Progenitor cell of endocrine pancreas (in vitro differentiated cells): ENCODE data around the gene BUB1. TPM values are rescaled to one million over a fixed set of nuclear protein-coding genes. Genes with fewer than 3 reads are reported as not detected.

Experiments
- DNase-seq: peaks from one replicate; pipeline ENCODE4 v3.0.0; 2021; ENCODE audit warnings: low spot score; ENCODE audit not compliant: unreplicated experiment
- H3K27ac Mint-ChIP-seq: 2 replicates; pipeline ENCODE4 v1.8.0; 2021; ENCODE audit warnings: mild to moderate bottlenecking, moderate library complexity, mixed read lengths
- H3K27me3 Mint-ChIP-seq: 2 replicates; pipeline ENCODE4 v1.8.0; 2021; ENCODE audit warnings: mixed read lengths
- H3K36me3 Mint-ChIP-seq: 2 replicates; pipeline ENCODE4 v1.8.0; 2022; ENCODE audit warnings: mixed read lengths; ENCODE audit not compliant: insufficient read depth
- H3K4me1 Mint-ChIP-seq: 2 replicates; pipeline ENCODE4 v1.8.0; 2021; ENCODE audit warnings: low read depth, mixed read lengths
- H3K4me3 Mint-ChIP-seq: 2 replicates; pipeline ENCODE4 v1.8.0; 2021; ENCODE audit warnings: low read depth, mild to moderate bottlenecking, moderate library complexity, mixed read lengths
- H3K9me3 Mint-ChIP-seq: 2 replicates; pipeline ENCODE4 v1.8.0; 2021; ENCODE audit warnings: low read depth, mixed read lengths
- total RNA-seq: library from RNA; stranded (reverse); gene quantifications from 2 replicates; pipeline ENCODE4 v1.2.1, GENCODE V29; 2021
- TF ChIP-seq, protein P1 (sequence below): fragments of 200-600 bp; sonication (generic); IDR thresholded peaks from one replicate; pipeline ENCODE4 v1.5.0; 2021; ENCODE audit warnings: antibody characterized with exemption, mild to moderate bottlenecking; ENCODE audit not compliant: unreplicated experiment

Gene BUB1
- total RNA-seq, 1 donor from 2014 or later = 25.4 TPM

DNA sequence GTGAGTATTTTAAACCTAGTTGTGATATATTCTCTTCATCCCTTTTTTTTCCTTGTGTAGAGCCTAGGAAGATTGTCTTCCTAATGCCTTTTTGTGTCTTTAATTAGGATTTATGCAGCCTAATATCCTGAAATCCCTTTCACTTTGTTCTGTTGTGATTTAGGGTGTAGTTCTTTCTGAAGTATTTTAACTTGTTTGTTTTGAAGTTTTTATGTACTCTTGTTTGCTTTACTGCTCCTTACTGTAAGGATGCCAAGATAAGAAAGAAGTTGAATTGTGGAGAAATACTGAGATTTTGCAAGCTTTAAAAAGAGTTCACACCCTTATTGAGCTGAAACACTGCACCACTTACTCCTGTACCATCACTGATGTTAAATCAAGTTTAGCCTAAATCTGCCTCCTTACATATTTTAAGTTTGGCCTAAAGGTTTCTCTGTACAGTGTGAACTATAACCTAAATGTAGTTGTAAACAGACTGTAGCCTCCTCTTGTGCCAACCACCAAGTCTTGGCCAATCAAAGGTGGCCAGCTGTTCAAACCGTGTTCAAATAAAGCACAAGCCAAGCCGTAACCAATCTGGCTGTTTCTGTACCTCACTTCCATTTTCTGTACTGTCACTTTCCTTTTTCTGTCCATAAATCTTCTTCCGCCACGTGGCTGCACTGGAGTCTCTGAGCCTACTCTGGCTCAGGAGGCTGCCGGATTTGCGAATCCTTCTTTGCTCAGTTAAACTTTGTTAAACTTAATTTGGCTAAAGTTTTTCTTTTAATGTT, 36.8 kb upstream of the BUB1 start:
- Mint-ChIP-seq H3K27ac (no peak overlapping the region), H3K4me1 (no peaks in the 10 kb centered on the region), H3K4me3 (no peak overlapping the region), H3K27me3 (peaks cover 18% of the 10 kb centered on the region), H3K9me3 (no peaks in the 10 kb centered on the region), H3K36me3 (no peaks in the 10 kb centered on the region)
- TF ChIP-seq, protein P1, sequence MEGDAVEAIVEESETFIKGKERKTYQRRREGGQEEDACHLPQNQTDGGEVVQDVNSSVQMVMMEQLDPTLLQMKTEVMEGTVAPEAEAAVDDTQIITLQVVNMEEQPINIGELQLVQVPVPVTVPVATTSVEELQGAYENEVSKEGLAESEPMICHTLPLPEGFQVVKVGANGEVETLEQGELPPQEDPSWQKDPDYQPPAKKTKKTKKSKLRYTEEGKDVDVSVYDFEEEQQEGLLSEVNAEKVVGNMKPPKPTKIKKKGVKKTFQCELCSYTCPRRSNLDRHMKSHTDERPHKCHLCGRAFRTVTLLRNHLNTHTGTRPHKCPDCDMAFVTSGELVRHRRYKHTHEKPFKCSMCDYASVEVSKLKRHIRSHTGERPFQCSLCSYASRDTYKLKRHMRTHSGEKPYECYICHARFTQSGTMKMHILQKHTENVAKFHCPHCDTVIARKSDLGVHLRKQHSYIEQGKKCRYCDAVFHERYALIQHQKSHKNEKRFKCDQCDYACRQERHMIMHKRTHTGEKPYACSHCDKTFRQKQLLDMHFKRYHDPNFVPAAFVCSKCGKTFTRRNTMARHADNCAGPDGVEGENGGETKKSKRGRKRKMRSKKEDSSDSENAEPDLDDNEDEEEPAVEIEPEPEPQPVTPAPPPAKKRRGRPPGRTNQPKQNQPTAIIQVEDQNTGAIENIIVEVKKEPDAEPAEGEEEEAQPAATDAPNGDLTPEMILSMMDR = no peak
- no peak for DNase-seq

DNA sequence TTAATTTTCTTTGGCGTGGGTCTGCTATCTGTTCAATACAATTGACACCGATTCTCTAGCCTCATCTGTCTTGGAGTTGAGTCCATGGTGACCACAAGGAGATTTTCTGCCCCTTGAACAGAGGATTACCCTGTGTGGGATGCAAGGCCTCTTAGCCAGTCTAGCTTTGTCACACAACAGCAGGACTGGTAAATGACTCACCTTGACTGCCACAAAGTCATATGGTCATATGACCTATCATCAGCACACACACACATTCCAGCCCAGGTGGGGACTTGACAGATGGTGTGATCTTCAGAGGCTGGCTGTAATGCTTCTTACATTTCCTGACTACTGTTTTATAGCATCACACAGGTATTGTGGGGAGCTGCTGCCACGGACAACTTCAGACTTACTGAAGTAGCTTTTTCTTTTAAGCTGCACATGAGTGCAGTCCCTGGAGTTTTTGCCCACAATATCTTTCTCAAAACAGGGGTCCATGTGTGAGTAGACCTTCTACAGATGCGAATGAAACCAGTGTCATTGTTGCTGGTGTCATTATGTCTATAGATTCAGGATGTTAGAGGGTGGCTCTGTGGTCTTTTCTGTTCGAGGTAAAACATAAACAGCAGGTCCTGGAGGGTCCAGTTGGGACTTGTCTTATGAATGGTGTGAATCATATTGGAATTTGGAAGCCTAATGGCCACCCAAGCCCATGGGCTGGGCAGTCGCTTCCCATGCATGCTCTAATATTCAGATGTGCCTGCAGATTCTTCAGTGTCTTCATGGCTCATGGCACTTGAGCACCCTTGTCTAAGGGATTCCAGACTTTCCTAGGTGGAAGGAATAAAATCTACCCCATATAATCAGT, 35.9 kb upstream of the BUB1 start:
- TF ChIP-seq, protein P1 = no peak
- Mint-ChIP-seq H3K4me3 (no peak overlapping the region), H3K36me3 (no peaks in the 10 kb centered on the region), H3K4me1 (no peaks in the 10 kb centered on the region), H3K27me3 (peaks cover 20% of the 10 kb centered on the region), H3K9me3 (no peaks in the 10 kb centered on the region), H3K27ac (no peak overlapping the region)
- no peak for DNase-seq

DNA sequence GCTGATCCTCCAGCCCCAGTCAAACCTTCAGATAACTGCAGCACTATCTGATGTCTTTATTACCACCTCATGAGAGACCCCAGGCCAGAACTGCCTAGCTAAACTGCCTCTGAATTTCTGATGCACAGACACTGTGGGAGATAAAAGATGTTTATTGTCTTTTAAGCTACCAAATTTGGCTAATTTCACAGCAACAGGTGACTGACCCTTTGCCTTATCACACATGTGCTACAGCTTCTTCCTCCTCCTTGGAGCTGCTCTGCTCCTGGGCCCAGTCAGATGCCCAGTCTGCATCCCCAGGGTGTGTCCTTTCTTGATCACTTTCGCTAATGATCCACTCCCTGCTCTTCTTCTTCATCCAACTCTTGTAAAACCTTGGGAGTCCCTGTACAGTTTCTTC, 34.9 kb upstream of the BUB1 start:
- no peaks in the 10 kb centered on the region for H3K4me1 Mint-ChIP-seq

DNA sequence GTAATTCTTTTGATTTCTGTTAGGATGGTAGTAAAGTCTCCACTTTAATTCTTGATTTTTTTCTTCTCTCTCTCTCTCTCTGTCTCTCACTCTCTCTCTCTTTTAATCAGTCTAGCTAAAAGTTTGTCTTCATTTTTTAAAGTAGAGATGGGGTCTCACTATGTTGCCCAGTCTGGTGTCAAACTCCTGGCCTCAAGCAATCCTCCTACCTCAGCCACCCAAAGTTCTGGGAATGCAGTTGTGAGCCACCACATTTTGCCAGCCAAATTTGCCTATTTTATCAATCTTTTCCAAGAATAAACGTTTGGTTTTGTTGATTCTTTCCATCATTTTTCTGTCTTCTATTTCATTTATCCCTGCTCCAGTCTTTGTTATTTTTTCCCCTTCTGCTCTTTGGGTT, 30.6 kb upstream of the BUB1 start:
- TF ChIP-seq, protein P1 = no peak
- DNase-seq = no peak
- Mint-ChIP-seq H3K9me3 (no peaks in the 10 kb centered on the region), H3K4me1 (no peaks in the 10 kb centered on the region), H3K27ac (no peak overlapping the region), H3K4me3 (no peak overlapping the region), H3K36me3 (no peaks in the 10 kb centered on the region), H3K27me3 (peaks cover 14% of the 10 kb centered on the region)

More for the DNA sequence above, 34.9 kb upstream of the BUB1 start:
- TF ChIP-seq, protein P1 = no peak
- H3K27me3 Mint-ChIP-seq = peaks cover 21% of the 10 kb centered on the region
- no peak overlapping the region for H3K4me3 Mint-ChIP-seq
- H3K36me3 Mint-ChIP-seq = no peaks in the 10 kb centered on the region
- no peaks in the 10 kb centered on the region for H3K9me3 Mint-ChIP-seq
- no peak for DNase-seq
- H3K27ac Mint-ChIP-seq = no peak overlapping the region

DNA sequence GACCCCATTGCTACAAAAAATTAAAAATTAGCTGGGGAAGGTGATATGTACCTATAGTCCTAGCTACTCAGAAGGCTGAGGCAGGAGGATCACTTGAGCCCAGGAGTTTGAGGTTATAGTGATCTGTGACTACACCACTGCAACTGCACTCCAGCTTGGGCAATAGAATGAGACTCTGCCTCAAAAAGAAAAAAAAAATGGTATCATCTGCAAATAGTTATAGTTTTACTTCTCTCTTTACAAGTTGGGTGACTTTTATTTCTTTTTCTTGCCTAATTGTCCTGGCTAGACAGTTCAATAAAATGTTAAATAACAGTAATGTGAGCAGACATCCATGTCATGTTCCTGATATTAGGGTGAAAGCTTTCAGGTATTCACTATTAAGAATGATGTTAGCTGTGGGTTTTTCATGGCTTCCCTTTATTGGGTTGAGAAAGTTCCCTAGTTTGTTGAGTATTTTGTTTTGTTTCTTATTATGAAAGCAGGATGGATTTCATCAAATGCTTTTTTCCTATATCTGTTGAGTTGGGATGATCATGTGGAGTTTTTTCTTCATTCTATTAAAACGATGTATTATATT, 29.6 kb upstream of the BUB1 start:
- peaks cover 19% of the 10 kb centered on the region for H3K27me3 Mint-ChIP-seq

More for the DNA sequence above, 29.6 kb upstream of the BUB1 start:
- TF ChIP-seq, protein P1 = no peak
- H3K4me3 Mint-ChIP-seq = no peak overlapping the region
- H3K36me3 Mint-ChIP-seq = no peaks in the 10 kb centered on the region
- DNase-seq = no peak
- H3K4me1 Mint-ChIP-seq = no peaks in the 10 kb centered on the region
- no peak overlapping the region for H3K27ac Mint-ChIP-seq
- H3K9me3 Mint-ChIP-seq = no peaks in the 10 kb centered on the region
